Fibroblast of lung (primary cell): ENCODE measurements around the gene GDF7. TPM values are rescaled to one million over a fixed set of nuclear protein-coding genes. Genes with fewer than 3 reads are reported as not detected.

Experiments
- DNase-seq, 2 donors: peaks; one replicate each; pipeline versions ENCODE4 v3.0.0 to v3.0.0-alpha.2; 2010; ENCODE audit warnings: low read depth in 2 of 2
- H2AFZ ChIP-seq: 2 replicates; pipeline ENCODE4 v1.5.1; 2012; ENCODE audit warnings: low read length, control low read depth, inconsistent platforms
- H3K27ac ChIP-seq: 2 replicates; pipeline ENCODE4 v1.5.1; 2011; ENCODE audit warnings: low read length, control low read depth; ENCODE audit not compliant: insufficient read depth
- H3K27me3 ChIP-seq: 2 replicates; pipeline ENCODE4 v1.5.1; 2011; ENCODE audit warnings: mild to moderate bottlenecking, low read length; ENCODE audit not compliant: control insufficient read depth, insufficient read depth
- H3K36me3 ChIP-seq: 2 replicates; pipeline ENCODE4 v1.5.1; 2011; ENCODE audit warnings: low read length; ENCODE audit not compliant: control insufficient read depth, insufficient read depth
- H3K4me1 ChIP-seq: 2 replicates; pipeline ENCODE4 v1.5.1; 2011; ENCODE audit warnings: low read length; ENCODE audit not compliant: control insufficient read depth, insufficient read depth; ENCODE audit errors: extremely low read depth
- H3K4me2 ChIP-seq: 2 replicates; pipeline ENCODE4 v1.5.1; 2011; ENCODE audit warnings: low read length, control low read depth; ENCODE audit not compliant: insufficient read depth; ENCODE audit errors: extremely low read depth
- H3K4me3 ChIP-seq, 4 experiments: fragments of 200-600 bp in 1 of 4; sonication (generic) in 1 of 4; replicated peaks in 1 of 4; 2 replicates each; pipeline ENCODE4 v1.5.1; 2011 to 2016; ENCODE audit warnings: low read length in 4 of 4, low read depth in 3 of 4, mild to moderate bottlenecking in 3 of 4, control low read depth in 2 of 4, inconsistent platforms in 1 of 4, mixed read lengths in 1 of 4; ENCODE audit not compliant: insufficient read depth in 1 of 4; ENCODE audit errors: control extremely low read depth in 1 of 4
- H3K79me2 ChIP-seq: 2 replicates; pipeline ENCODE4 v1.5.1; 2012; ENCODE audit warnings: mild to moderate bottlenecking, low read length, inconsistent platforms; ENCODE audit not compliant: control insufficient read depth, insufficient read depth
- H3K9ac ChIP-seq: 2 replicates; pipeline ENCODE4 v1.5.1; 2011; ENCODE audit warnings: mild to moderate bottlenecking, low read length, control low read depth; ENCODE audit not compliant: insufficient read depth
- H3K9me3 ChIP-seq: 2 replicates; pipeline ENCODE4 v1.5.1; 2012; ENCODE audit warnings: low read depth, low read length; ENCODE audit not compliant: control insufficient read depth, insufficient read depth
- H4K20me1 ChIP-seq: 2 replicates; pipeline ENCODE4 v1.5.1; 2011; ENCODE audit warnings: low read length; ENCODE audit not compliant: control insufficient read depth, insufficient read depth; ENCODE audit errors: extremely low read depth
- EZH2 ChIP-seq: IDR thresholded peaks from 2 replicates; pipeline ENCODE4 v1.5.1; 2012; ENCODE audit warnings: low read length, control low read depth, mild to moderate bottlenecking; ENCODE audit errors: missing control alignments
- polyA plus RNA-seq, 2 donors: library from polyadenylated mRNA; depleted of rRNA in 1 of 2; stranded (reverse) in 1 of 2; unstranded in 1 of 2; fragments of >200 nt; gene quantifications; 2 replicates each; pipeline ENCODE4 v1.2.1, GENCODE V29; 2011 to 2012; ENCODE audit warnings: missing spikeins in 1 of 2
- total RNA-seq: library from RNA; depleted of rRNA; stranded (reverse); fragments of >200 nt; gene quantifications from 2 replicates; pipeline ENCODE4 v1.2.1, GENCODE V29; 2014
- TF ChIP-seq, protein P1 (sequence below), 2 donors: IDR thresholded peaks in 1 of 2; conservative IDR thresholded peaks in 1 of 2; 1 replicate in 1 of 2; 2 replicates in 1 of 2; pipeline ENCODE4 v1.5.1; 2011 to 2012; ENCODE audit warnings: low read length in 2 of 2, control low read depth in 1 of 2, inconsistent platforms in 1 of 2, low read depth in 1 of 2, mild to moderate bottlenecking in 1 of 2

The GDF7 gene
- total and polyA plus RNA-seq, 2 donors (not counting 1 experiment from before 2014, with no cell fraction given) = 0.33 TPM; not detected in 1

- H3K36me3 ChIP-seq = peaks cover 2% of the 10 kb centered on the region
- no peak overlapping the region for H3K9ac ChIP-seq
- no peak overlapping the region for H3K4me2 ChIP-seq
- H3K4me3 ChIP-seq = no peak overlapping the region
- no peaks in the 10 kb centered on the region for H3K27me3 ChIP-seq
- H4K20me1 ChIP-seq = no peaks in the 10 kb centered on the region
- H3K27ac ChIP-seq = no peak overlapping the region
- no peaks in the 10 kb centered on the region for H3K4me1 ChIP-seq
- H2AFZ ChIP-seq = no peak overlapping the region
- no peak for DNase-seq
- TF ChIP-seq, protein P1, sequence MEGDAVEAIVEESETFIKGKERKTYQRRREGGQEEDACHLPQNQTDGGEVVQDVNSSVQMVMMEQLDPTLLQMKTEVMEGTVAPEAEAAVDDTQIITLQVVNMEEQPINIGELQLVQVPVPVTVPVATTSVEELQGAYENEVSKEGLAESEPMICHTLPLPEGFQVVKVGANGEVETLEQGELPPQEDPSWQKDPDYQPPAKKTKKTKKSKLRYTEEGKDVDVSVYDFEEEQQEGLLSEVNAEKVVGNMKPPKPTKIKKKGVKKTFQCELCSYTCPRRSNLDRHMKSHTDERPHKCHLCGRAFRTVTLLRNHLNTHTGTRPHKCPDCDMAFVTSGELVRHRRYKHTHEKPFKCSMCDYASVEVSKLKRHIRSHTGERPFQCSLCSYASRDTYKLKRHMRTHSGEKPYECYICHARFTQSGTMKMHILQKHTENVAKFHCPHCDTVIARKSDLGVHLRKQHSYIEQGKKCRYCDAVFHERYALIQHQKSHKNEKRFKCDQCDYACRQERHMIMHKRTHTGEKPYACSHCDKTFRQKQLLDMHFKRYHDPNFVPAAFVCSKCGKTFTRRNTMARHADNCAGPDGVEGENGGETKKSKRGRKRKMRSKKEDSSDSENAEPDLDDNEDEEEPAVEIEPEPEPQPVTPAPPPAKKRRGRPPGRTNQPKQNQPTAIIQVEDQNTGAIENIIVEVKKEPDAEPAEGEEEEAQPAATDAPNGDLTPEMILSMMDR (conservative IDR thresholded peaks at IDR 0.05 in 1 of 2, IDR thresholded peaks at IDR 0.05 in 1 of 2; ENCODE audit: low read depth in 1 of 2, low read length in 2 of 2) = peak; percentile 66 to 67
- no peak for TF ChIP-seq EZH2
- H3K9me3 ChIP-seq = no peaks in the 10 kb centered on the region
- no peaks in the 10 kb centered on the region for H3K79me2 ChIP-seq
These were observed 15.4 kb downstream of the GDF7 start for GRCh38 chr2:20682167-20682920.

GRCh38 chr2:20684581-20685063 lies 17.7 kb downstream of the GDF7 start:
- H3K4me3 ChIP-seq = no peak overlapping the region
- peaks cover 2% of the 10 kb centered on the region for H3K36me3 ChIP-seq
- no peak overlapping the region for H3K27ac ChIP-seq
- H3K4me2 ChIP-seq = no peak overlapping the region
- H3K4me1 ChIP-seq = no peaks in the 10 kb centered on the region
- H3K27me3 ChIP-seq = no peaks in the 10 kb centered on the region
- no peak overlapping the region for H3K9ac ChIP-seq
- no peaks in the 10 kb centered on the region for H4K20me1 ChIP-seq
- no peak overlapping the region for H2AFZ ChIP-seq
- no peaks in the 10 kb centered on the region for H3K79me2 ChIP-seq
- TF ChIP-seq EZH2 = no peak
- TF ChIP-seq, protein P1 (conservative IDR thresholded peaks at IDR 0.05 in 1 of 2, IDR thresholded peaks at IDR 0.05 in 1 of 2; ENCODE audit: low read depth in 1 of 2, low read length in 2 of 2) = no peak
- no peaks in the 10 kb centered on the region for H3K9me3 ChIP-seq
- DNase-seq = no peak

- Histone ChIP-seq H4K20me1 (no peaks in the 10 kb centered on the region), H3K9me3 (no peaks in the 10 kb centered on the region), H3K27ac (no peak overlapping the region), H3K4me1 (no peaks in the 10 kb centered on the region), H3K36me3 (no peaks in the 10 kb centered on the region), H3K27me3 (no peaks in the 10 kb centered on the region), H3K4me2 (no peak overlapping the region), H3K4me3 (no peak overlapping the region), H3K79me2 (no peaks in the 10 kb centered on the region), H2AFZ (no peak overlapping the region), H3K9ac (no peak overlapping the region)
- no peak for TF ChIP-seq EZH2
- TF ChIP-seq, protein P1 (conservative IDR thresholded peaks at IDR 0.05 in 1 of 2, IDR thresholded peaks at IDR 0.05 in 1 of 2; ENCODE audit: low read depth in 1 of 2, low read length in 2 of 2) = no peak
- DNase-seq = no peak
These were observed 20.4 kb downstream of the GDF7 start for GRCh38 chr2:20687260-20687832.
